ENCODE results near the gene MORC3.
A peak's percentile ranks its signal among the peaks of the same experiment; 100 is the strongest.
"Not testable (repeated sequence)": the region's sequence is repeated elsewhere in the genome, so short reads cannot be mapped to it uniquely, and the experiment has no call there.

The MORC3 gene

GRCh38 chr21:36385233-36386030, 65.4 kb downstream of the MORC3 start, which contains the start of gene CHAF1B:
CHAF1B (plus strand) TSS chr21:36385392; CDS start chr21:36386137, 745 bp downstream.
- peak; percentile 18 for DNase-seq (ENCODE audit: low read depth)

- no peak for DNase-seq (ENCODE audit: low read depth)
Observed at GRCh38 chr21:36386031-36386642, 66.1 kb downstream of the MORC3 start.

GRCh38 chr21:36388096-36388495, 68.1 kb downstream of the MORC3 start:
- DNase-seq (ENCODE audit: low read depth) = no peak

- DNase-seq (ENCODE audit: low read depth) = no peak
Observed at GRCh38 chr21:36388835-36389234, 68.8 kb downstream of the MORC3 start.

- not testable (repeated sequence) for DNase-seq (ENCODE audit: low read depth)
Observed at GRCh38 chr21:36391649-36392048, 71.7 kb downstream of the MORC3 start.

- no peak for DNase-seq (ENCODE audit: low read depth)
Observed at GRCh38 chr21:36395353-36396111, 75.5 kb downstream of the MORC3 start.

- DNase-seq (ENCODE audit: low read depth) = no peak
Observed at GRCh38 chr21:36396325-36396724, 76.3 kb downstream of the MORC3 start.

GRCh38 chr21:36396971-36397370, 77.0 kb downstream of the MORC3 start:
- DNase-seq (ENCODE audit: low read depth) = no peak

- no peak for DNase-seq (ENCODE audit: low read depth)
Observed at GRCh38 chr21:36397606-36398005, 77.6 kb downstream of the MORC3 start.

GRCh38 chr21:36399736-36400135, 79.7 kb downstream of the MORC3 start:
- not testable (repeated sequence) for DNase-seq (ENCODE audit: low read depth)

GRCh38 chr21:36400719-36401118, 80.7 kb downstream of the MORC3 start:
- no peak for DNase-seq (ENCODE audit: low read depth)

- DNase-seq (ENCODE audit: low read depth) = no peak
Observed at GRCh38 chr21:36402339-36402738, 82.3 kb downstream of the MORC3 start.

- DNase-seq (ENCODE audit: low read depth) = no peak
Observed at GRCh38 chr21:36403713-36404112, 83.7 kb downstream of the MORC3 start.

GRCh38 chr21:36408568-36408967, 88.6 kb downstream of the MORC3 start:
- DNase-seq (ENCODE audit: low read depth) = no peak

- DNase-seq (ENCODE audit: low read depth) = no peak
Observed at GRCh38 chr21:36411301-36411700, 91.3 kb downstream of the MORC3 start.

- DNase-seq (ENCODE audit: low read depth) = no peak
Observed at GRCh38 chr21:36412916-36413315, 92.9 kb downstream of the MORC3 start.

- no peak for DNase-seq (ENCODE audit: low read depth)
Observed at GRCh38 chr21:36415375-36415774, 95.4 kb downstream of the MORC3 start.

- no peak for DNase-seq (ENCODE audit: low read depth)
Observed at GRCh38 chr21:36419241-36419640, 99.2 kb downstream of the MORC3 start.

GRCh38 chr21:36419996-36420395, 100.0 kb downstream of the MORC3 start:
- peak; percentile 71 for DNase-seq (ENCODE audit: low read depth)

- DNase-seq (ENCODE audit: low read depth) = no peak
Observed at GRCh38 chr21:36420571-36421339, 100.8 kb downstream of the MORC3 start.

- peak; percentile 26 for DNase-seq (ENCODE audit: low read depth)
Observed at GRCh38 chr21:36422279-36423098, 102.5 kb downstream of the MORC3 start.
